ENCODE results near the gene PARD3.
"Not testable (repeated sequence)": the region's sequence is repeated elsewhere in the genome, so short reads cannot be mapped to it uniquely, and the experiment has no call there.

PARD3 gene

DNA sequence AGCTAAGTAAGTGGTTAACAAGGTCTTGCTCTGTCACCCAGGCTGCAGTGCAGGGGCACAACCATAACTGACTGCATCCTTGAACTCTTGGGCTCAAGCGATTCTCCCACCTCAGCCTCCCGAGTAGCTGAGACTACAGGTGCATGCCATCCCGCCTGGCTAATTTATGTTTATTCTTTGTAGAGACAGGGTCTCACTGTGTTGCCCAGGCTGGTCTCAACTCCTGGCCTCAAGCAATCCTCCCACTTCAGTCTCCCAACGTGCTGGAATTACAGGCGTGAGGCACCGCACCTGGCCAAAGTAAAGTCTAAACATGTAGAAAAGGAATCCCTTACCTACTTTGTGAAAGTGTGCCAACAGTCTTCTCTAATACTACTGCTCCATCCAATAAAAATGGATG, 17.9 kb downstream of the PARD3 start:
- no peak overlapping the region for H3K4me3 ChIP-seq (ENCODE audit: low read length)
- no peak for TF ChIP-seq ZNF274 (IDR thresholded peaks at IDR 0.05; ENCODE audit: low read depth, low read length)

DNA sequence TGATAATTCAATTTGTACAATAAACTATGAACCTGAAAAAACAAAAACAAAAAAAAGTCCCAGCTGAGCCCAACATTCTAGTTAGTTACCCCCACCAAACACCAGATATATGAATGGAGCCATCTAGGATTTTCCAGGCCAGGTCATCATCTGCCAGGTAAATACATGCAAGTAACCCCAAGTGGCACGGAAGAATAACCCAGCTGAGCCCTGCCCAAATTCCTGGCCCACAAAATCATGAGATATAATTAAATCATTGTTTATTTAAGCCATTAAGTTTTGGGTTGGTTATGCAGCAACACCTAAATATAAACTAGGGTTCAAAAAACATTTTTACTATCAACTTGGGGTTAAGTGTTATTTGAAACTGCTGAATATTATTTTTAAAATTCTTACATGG, 19.0 kb downstream of the PARD3 start:
- H3K4me3 ChIP-seq (ENCODE audit: low read length), result no peak overlapping the region
- TF ChIP-seq ZNF274 (IDR thresholded peaks at IDR 0.05; ENCODE audit: low read depth, low read length), result no peak

DNA sequence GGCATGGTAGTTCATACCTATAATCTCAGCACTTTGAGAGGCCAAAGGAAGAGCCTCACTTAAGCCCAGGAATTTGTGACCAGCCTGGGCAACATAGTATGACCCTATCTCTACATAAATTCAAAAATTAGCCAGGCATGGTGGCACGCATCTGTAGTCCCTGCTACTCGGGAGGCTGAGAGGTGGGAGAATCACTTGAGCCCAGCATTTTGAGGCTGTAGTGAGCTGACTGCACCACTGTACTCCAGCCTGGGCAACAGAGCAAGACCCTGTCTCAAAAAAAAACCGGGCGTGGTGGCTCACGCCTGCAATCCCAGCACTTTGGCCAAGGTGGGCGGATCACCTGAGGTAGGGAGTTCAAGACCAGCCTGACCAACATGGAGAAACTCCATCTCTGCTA, 19.8 kb downstream of the PARD3 start:
- no peak for TF ChIP-seq ZNF274 (IDR thresholded peaks at IDR 0.05; ENCODE audit: low read depth, low read length)
- no peak overlapping the region for H3K4me3 ChIP-seq (ENCODE audit: low read length)

DNA sequence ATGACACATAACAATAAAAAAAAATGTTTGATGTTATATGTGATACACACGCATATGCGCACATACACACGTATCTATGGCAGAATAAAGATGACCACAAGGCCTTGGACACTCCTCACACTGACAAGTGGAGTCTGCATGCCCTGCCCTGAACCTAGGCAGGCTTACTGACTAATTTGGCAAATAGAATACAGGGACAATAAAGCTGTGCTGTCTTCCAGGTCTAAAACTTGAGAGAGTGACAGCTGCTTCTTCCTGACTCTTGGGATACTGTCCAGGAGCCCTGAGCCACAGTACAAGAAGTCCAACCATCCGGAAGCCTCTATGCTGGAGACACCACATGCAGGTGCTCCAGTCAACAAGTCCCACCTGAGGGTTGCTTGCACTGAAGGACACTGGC, 20.3 kb downstream of the PARD3 start:
- TF ChIP-seq ZNF274 (IDR thresholded peaks at IDR 0.05; ENCODE audit: low read depth, low read length), result no peak

DNA sequence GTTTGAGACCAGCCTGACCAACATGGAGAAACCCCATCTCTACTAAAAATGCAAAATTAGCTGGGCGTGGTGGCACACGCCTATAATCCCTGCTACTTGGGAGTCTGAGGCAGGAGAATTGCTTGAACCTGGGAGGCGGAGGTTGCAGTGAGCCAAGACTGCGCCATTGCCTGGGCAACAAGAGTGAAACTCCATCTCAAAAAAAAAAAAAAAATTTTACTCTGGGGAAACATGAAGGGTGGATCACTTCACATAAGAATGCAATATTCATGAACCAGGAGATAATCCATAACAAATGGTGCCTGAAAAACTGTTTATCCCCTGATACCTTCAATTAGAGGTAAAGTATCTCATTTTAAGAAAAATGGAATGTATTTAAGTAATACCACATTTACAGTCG, 21.5 kb downstream of the PARD3 start:
- H3K4me3 ChIP-seq (ENCODE audit: low read length), result not testable (repeated sequence)

More for the DNA sequence above, 20.3 kb downstream of the PARD3 start:
- no peak overlapping the region for H3K4me3 ChIP-seq (ENCODE audit: low read length)

DNA sequence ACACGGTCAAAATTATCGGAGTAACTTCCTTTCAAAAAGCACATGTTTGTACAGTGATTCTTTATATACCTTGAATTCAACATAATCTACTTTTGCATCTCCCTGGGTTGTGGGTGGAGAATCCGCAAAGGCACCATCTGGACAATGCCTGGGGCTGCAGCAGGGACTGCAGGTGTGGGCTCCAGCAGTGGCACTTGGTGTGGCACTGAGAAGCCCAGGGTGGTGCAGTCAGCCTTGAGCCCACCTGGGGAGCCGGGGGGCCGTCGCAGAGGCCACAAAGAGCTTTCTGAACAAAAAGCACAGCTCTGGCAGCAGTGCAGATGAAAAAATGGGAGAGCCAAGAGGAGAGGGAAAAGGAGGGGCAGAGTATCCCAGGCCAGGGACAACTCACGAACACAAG, 22.2 kb downstream of the PARD3 start:
- no peak overlapping the region for H3K4me3 ChIP-seq (ENCODE audit: low read length)
- TF ChIP-seq ZNF274 (IDR thresholded peaks at IDR 0.05; ENCODE audit: low read depth, low read length), result no peak

DNA sequence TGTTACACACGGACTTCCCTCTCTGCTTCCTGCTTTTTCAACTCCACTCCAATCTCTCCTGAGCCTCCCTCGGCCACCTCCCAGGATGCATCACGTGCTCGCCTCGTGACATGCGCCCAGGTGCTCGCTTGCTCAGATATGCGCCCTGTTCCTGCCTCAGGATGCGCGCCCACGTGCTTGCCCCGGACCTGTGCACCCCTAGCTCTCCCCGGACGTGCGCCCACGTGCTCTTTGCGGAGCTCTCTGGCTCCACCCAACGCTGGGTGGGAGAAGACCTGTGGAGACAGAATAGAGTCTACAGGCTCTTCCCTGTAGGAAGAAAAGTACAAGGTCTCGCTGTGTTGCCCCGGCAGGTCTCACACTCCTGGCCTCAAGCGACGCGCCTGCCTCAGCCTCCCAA, 23.1 kb downstream of the PARD3 start:
- TF ChIP-seq ZNF274 (IDR thresholded peaks at IDR 0.05; ENCODE audit: low read depth, low read length), result no peak
- no peak overlapping the region for H3K4me3 ChIP-seq (ENCODE audit: low read length)

DNA sequence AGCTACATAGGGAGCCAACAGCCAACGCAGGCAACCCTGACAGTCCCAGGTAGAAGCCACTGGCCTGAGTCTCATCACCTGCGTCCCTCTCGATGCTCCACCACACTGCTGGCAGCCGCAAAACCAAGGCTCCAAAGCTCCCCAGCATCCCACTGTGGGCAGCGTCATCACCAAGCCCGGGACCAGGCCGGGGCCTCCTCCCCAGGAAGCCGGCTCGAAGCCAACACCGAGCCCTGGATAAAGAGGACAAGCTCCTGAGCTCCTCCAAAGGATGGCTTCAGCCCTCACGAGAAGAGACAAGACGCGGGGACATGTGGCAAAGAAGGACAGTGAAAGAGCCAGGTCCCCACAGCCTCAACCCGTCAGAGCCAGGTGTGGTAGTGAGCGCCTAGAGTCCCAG, 23.9 kb downstream of the PARD3 start:
- TF ChIP-seq ZNF274 (IDR thresholded peaks at IDR 0.05; ENCODE audit: low read depth, low read length), result no peak
- no peak overlapping the region for H3K4me3 ChIP-seq (ENCODE audit: low read length)

DNA sequence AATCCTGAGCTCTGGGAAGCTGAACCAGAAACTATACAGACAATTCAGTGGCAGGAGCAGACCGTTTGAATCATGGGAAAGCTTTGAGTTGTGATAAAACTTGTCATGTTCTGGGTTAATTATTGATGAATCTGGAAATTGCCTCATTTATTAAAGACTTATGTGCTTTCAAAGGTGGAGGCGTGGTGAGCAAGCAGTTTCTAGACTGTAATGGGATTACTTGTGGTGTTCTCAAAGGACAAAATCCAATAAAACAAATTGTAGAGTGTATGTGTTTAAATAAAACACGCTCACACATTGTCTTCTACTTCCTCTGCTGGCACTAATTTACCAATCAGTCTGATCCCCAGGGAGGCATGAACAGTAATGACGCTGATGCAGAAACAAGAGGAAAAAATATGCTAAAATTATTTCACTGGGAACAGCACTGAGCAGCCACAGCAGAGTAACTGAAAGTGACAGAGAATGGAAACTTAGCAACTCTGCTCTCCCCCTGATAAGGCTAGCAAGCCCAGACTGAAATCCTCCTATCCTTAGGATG, 25.1 kb downstream of the PARD3 start:
- H3K4me3 ChIP-seq (ENCODE audit: low read length), result no peak overlapping the region; the same call in 1 of the 2 replicates
- no peak for TF ChIP-seq ZNF274 (IDR thresholded peaks at IDR 0.05; ENCODE audit: low read depth, low read length)

DNA sequence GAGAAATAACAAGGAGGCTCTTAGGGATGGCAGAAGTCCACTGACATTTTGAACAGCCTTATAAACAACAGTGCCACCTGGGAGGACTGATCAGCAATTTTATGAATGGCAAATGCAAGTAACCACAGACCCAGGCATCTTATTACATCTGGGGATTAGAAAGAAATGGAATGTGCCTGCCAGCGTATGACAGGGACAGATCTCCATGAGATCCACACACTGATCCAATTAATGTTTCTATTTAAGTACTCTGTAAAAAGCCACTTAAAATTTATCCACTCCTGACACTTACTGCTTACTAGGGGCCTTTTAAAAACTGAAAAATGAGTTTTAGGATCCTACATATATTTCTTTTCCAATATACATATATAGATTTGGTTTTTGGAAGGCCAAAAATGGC, 28.6 kb downstream of the PARD3 start:
- no peak overlapping the region for H3K4me3 ChIP-seq (ENCODE audit: low read length)
- no peak for TF ChIP-seq ZNF274 (IDR thresholded peaks at IDR 0.05; ENCODE audit: low read depth, low read length)

DNA sequence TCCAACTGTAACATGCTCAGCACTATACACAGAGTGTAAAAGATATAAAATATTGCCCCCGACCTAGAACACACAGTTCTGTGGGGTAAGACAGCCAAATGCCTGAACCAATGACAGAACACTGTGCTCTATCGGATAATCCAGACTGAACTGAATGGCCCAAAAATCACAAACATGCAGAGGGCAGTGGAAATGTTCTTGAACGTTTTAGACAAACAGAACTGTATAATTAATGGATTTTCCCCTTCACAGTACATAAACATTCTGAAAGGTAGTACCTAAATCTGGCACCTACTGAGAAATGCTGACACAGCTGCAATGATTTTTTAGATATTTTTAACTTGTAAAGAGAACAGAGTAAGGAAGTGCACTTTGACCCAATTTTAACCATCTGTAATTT, 33.4 kb downstream of the PARD3 start:
- no peak for TF ChIP-seq ZNF274 (IDR thresholded peaks at IDR 0.05; ENCODE audit: low read depth, low read length)
- H3K4me3 ChIP-seq (ENCODE audit: low read length), result no peak overlapping the region

DNA sequence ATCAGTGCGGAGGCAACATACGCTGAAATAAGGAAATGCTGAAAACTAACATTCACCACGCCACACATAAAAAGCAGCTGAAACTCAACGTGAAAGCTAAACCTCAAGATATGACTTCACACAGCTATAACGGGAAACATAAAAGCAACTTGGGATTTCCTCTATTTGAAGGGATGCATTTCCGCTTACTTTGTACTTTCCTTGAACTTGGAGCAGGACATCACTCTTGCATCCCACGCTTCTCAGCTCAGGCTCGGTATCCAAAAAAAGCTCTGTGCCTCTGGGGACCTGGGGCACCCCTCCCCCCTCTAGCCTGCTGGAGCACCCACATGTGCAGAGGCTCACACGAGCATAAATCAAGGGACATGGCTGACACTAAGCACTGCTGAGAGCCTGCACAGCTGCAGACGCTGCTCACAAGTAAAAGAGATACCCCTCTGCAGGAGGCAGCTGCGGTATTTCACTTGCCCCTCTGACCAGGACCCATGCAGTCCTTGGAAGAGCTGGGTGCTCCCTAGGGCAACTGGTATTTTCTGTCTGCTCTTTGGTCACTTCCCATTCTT, 34.2 kb downstream of the PARD3 start:
- TF ChIP-seq ZNF274 (IDR thresholded peaks at IDR 0.05; ENCODE audit: low read depth, low read length), result no peak

DNA sequence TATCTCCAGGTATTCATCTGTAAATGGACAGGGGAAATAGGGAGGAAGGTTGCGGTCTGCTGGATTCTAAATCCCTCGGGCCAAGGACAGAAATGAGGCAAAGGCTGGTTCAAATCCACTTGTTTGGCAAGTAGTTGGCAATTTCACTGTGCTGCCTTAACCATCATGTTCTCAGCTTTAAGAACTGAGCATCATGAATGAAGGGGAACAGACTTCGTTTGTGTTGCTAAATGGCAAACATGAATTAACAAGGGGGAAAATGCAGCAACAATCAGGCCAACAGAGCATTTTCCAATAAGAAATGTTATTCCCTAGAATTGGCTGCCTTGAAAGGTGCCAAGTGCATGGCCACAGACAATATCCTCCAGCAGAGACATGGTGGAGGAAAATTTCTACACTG, 36.9 kb downstream of the PARD3 start:
- no peak for TF ChIP-seq ZNF274 (IDR thresholded peaks at IDR 0.05; ENCODE audit: low read depth, low read length)
- H3K4me3 ChIP-seq (ENCODE audit: low read length), result no peak overlapping the region

More for the DNA sequence above, 34.2 kb downstream of the PARD3 start:
- peak overlapping the region; percentile 40 for H3K4me3 ChIP-seq (ENCODE audit: low read length)

DNA sequence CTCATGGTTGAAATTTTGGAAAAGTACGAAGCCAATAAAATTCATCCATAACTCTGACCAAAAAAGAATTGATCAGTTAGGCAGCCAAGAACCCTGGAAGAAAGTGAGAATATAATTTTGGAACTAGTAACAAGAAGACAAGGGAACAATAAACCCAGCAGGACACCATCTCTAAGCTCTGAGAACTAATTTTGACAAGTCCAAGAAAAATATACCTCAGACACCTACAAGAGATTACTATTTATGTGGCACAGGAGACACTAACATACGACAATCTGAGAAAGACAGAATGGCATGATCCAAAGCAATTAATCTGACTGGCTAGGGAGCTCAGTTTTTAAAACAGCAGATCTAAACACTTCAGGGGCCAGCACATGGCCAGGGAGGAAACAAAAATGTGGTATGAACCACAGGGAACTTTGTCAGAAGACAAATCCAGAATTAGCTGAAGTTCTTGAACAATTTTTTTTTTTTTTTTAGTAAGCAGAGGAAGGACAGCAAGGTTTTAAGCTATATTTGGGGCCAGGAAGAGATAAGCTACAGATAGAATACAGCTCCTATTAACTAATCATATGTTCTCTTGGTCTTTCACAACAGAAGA, 38.9 kb downstream of the PARD3 start:
- no peak for TF ChIP-seq ZNF274 (IDR thresholded peaks at IDR 0.05; ENCODE audit: low read depth, low read length)
- no peak overlapping the region for H3K4me3 ChIP-seq (ENCODE audit: low read length)

DNA sequence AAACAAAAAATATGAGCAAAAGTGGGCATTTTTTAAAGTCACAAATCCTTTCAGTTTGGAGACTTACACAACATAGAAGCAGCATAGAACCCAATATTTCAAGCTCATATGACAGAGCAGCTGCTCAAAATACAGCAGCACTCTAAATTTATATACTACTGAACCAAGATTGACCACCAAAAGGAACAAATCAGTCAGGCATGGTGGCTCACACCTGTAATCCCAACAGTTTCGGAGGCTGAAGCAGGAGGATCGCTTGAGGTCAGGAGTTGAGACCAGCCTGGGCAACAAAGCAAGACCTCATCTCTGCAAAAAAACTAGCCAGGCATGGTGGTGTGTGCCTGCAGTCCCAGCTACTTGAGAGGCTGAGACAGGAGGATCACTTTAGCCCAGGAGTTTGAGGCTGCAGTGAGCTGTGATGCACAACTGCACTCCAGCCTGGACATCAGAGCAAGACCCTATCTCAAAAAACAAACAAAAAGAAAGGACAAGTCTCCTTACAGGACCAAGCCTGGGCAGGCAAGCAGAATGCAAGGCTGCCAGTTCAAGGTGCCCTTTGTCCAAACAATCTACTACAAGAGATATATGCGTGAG, 40.0 kb downstream of the PARD3 start:
- TF ChIP-seq ZNF274 (IDR thresholded peaks at IDR 0.05; ENCODE audit: low read depth, low read length), result no peak
- H3K4me3 ChIP-seq (ENCODE audit: low read length), result no peak overlapping the region; the same call in 1 of the 2 replicates

All from GM08714 (cell line).